ENCODE results near the gene NFIB. TPM values are rescaled to one million over a fixed set of nuclear protein-coding genes. Genes with fewer than 3 reads are reported as not detected.
A peak's percentile ranks its signal among the peaks of the same experiment; 100 is the strongest.

NFIB gene
- total RNA-seq, 2 donors from 2014 or later, result 110 to 118 TPM

GRCh38 chr9:14271093-14271673 is 42.8 kb downstream of the NFIB start:
- DNase-seq (peak; percentile 62), ATAC-seq (peak; percentile 54 to 76)
- intact Hi-C loops (cut with DNase I), result no loop called here

- no peak for DNase-seq
- ATAC-seq, result peak in 1 of 2 donors; percentile 20
- intact Hi-C loops (cut with DNase I), result no loop called here
These were observed 43.4 kb downstream of the NFIB start for GRCh38 chr9:14270358-14271092.

DNA sequence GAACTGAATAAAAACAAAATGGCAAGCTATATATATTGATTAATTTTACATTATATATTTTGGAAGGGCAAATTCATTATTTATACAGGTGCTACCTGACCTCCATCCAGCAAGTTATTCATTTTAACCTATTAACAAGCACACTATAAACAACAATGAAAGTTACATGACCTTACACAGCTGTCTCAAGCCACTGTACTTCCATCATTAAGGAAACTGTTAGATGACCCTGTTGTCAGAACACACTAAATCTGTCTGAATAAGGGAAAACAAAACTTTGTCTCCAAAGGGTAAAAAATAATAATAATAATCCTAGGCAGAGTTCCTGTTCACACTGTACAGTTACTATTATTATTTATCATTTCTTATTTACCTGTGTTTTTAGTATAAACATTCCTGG is 44.0 kb downstream of the NFIB start:
- DNase-seq (no peak), ATAC-seq (no peak)
- intact Hi-C loops (cut with DNase I), result no loop called here

- no peak for ATAC-seq
- DNase-seq, result no peak
- intact Hi-C loops (cut with DNase I), result no loop called here
These were observed 50.0 kb downstream of the NFIB start for GRCh38 chr9:14263707-14264483.

DNA sequence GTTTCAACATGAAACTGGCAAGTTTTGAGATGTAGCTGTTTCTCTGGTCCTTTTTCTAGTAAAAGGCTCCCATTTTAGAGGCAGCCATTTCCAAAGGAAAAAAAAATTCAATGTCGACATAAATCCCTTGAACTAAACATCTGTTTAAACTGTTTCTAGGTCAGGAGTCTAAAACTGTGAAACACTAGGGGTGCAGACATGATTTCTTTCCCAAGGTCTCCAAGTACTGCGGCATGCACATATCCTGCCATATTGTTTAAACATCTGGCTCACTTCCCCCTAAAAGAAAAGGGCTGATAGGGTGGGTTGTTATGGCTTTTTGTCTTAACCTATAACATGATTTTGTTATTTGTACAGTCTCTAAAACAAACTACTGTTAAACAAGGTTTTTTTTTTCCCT is 51.1 kb downstream of the NFIB start:
- ATAC-seq (no peak), DNase-seq (no peak)
- intact Hi-C loops (cut with DNase I), result no loop called here

- DNase-seq (no peak), ATAC-seq (no peak)
- intact Hi-C loops (cut with DNase I), result no loop called here
These were observed 52.3 kb downstream of the NFIB start for GRCh38 chr9:14261616-14262015.

DNA sequence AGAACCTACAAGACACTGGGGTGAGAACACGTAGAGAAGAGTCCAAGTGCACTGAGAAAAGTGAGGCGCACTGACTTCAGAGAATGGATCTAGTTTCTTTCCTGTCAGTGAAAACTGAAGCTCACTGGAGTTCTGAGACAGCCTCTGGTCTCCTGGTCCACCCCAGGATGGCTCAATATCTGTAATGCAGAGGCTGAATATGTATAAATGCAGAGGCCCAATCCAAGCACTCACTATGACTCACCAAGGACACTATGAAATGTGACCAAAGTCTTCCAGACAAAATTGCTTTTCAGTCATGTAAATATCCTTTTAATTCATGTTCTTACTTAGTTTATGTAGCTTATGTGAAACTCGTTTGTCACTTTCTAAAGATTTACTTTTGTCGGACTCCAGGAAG is 53.8 kb downstream of the NFIB start:
- no peak for ATAC-seq
- intact Hi-C loops (cut with DNase I), result no loop called here
- DNase-seq, result no peak

DNA sequence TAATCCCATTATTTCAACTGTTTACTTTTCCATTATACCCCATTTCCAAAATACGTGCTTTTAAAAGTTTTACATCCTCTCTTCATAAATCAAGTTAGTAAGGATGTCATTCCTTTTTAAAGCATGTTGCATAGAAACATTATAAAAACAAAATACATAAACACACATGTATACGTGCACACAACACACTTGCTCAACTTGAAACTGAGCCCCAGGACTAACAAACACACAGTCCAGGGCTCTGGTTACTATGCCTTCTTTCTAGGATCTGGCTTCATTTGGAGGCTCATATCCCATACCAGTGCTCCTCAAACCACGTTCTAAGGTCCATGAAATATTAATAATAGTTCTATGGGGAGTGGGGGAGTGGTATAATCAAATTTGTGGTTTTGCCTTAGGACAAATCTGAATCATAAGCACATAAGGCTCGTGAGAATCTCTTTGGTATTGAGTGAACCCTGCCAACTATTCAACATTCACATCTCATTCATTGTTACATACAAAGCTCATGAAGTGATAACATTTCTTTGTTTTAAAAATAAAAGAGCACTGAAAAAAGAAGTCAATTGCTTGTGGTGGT is 55.2 kb downstream of the NFIB start:
- intact Hi-C loops (cut with DNase I), result loop anchor here in 1 of 2 donors (10.0 kb wide), 1 partner anchor 46 kb away; no protein-coding TSS in a partner anchor
- no peak for DNase-seq
- no peak for ATAC-seq

DNA sequence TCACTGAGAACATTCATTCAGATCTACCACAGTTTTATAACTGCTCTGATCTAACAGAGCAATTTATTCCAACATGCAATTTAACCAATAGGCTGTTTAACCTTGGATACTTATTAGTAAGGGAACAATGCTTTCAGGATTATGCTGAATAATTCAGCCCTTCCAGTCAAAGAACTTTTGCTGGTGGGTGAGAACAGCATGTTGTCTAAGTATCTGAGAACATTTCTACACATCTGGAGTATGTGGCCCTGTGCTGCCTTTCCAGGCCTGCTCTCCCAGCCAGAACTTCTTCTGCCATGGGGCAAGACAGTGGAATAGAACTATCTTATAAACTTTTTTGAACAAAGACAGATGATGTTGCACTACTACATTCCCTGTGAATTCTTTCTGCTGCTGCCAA is 55.8 kb downstream of the NFIB start:
- peak in 1 of 2 donors; percentile 34 for ATAC-seq
- intact Hi-C loops (cut with DNase I), result loop anchor here in 1 of 2 donors (10.0 kb wide), 1 partner anchor 47 kb away; no protein-coding TSS in a partner anchor

DNA sequence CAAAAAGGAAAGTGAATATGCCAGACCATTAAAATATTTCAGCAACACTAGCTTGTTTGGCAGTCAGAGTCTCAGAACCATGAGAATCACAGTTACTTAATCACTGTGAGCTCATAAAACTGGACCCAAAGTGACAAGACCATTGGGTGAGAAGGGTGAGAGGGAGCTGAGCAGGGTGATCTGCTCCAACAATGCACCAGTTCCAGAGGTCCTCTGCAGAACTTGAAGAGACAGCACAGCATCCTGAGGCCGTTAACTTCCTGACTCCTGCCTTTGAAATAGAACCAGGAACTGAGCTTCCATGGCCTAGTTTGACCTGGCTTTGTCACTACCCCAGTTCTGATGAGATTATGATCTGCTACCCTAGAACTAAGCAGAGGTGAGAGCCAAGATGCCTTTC is 57.4 kb downstream of the NFIB start:
- intact Hi-C loops (cut with DNase I), result loop anchor here in 1 of 2 donors (10.0 kb wide), 1 partner anchor 48 kb away; no protein-coding TSS in a partner anchor
- peak; percentile 46 to 87 for ATAC-seq
- DNase-seq, result no peak

More for the DNA sequence above, 55.8 kb downstream of the NFIB start:
- DNase-seq, result no peak

GRCh38 chr9:14251154-14252071 is 62.5 kb downstream of the NFIB start:
- peak; percentile 86 for DNase-seq
- intact Hi-C loops (cut with DNase I), result loop anchor here in 1 of 2 donors (10.0 kb wide), 1 partner anchor 53 kb away; no protein-coding TSS in a partner anchor
- peak; percentile 95 to 97 for ATAC-seq

- ATAC-seq (no peak), DNase-seq (no peak)
- intact Hi-C loops (cut with DNase I), result loop anchor here in 1 of 2 donors (10.0 kb wide), 1 partner anchor 54 kb away; no protein-coding TSS in a partner anchor
These were observed 63.2 kb downstream of the NFIB start for GRCh38 chr9:14250794-14251153.

GRCh38 chr9:14249527-14249926 is 64.4 kb downstream of the NFIB start:
- DNase-seq (no peak), ATAC-seq (no peak)
- intact Hi-C loops (cut with DNase I), result no loop called here

DNA sequence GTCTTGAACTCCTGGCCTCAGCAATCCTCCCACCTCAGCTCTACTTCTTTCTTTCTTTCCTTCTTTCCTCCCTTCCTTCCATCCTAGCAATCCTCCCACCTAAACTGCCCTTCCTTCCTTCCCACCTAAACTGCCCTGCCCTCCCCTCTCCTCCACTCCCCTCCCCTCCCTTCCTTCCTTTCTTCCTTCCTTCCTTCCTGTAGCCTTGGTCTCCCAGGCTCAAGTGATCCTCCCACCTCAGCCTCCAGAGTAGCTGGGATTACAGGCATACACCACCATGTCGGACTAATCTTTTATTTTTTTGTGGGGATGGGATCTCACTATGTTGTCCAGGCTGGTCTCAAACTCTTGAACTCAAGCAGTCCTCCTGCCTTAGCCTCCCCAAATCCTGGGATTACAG is 65.8 kb downstream of the NFIB start:
- DNase-seq (no peak), ATAC-seq (no peak)
- intact Hi-C loops (cut with DNase I), result no loop called here

GRCh38 chr9:14247577-14247976 is 66.4 kb downstream of the NFIB start:
- ATAC-seq, result no peak
- intact Hi-C loops (cut with DNase I), result no loop called here
- no peak for DNase-seq

DNA sequence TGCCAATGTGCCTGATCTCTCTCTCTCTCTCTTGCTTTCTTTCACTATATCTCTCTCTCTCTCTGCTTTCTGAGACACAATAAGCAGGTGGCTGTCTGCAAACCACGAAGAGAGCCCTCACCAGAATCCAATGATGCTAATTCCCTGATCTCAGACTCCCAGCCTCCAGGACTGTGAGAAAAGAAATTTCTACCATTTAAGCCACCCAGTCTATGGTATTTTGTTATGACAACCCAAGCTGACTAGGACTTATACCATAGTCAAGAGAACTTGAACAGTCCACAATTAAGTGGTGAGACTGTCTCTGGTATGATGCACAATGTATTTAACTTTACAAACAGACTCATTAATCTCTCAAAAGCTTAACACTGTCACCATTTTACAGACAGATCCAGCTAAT is 67.0 kb downstream of the NFIB start:
- ATAC-seq (no peak), DNase-seq (no peak)
- intact Hi-C loops (cut with DNase I), result no loop called here

- DNase-seq (no peak), ATAC-seq (no peak)
- intact Hi-C loops (cut with DNase I), result no loop called here
These were observed 67.9 kb downstream of the NFIB start for GRCh38 chr9:14245901-14246525.

DNA sequence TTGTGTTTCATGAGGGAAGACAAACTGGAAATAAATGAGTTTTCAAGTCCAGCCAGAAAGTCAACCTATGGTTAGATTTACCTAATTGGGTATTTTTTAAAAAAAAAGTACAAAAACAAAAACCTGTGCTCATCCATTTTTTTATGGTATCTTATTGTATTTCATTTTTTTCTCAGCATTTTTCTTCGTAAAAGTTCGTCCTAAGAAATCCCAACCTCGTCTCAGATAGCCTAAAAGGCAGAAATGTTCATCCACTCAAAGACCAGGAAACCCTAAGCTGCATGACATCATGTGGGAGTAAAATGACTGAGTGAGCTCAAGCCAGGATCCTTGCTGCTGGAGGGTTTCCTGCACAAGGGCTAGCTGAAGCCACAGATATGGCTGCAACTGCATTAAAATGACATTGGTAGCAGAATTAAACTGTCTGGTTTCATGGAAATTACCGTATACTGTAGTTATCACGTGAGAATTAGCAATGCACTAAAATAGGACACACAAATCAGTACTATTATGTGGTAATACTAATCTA is 70.4 kb downstream of the NFIB start:
- intact Hi-C loops (cut with DNase I), result no loop called here
- peak in 1 of 2 donors; percentile 30 for ATAC-seq
- DNase-seq, result no peak
